Measurements from ENCODE around the gene C1orf174. TPM values are rescaled to one million over a fixed set of nuclear protein-coding genes. Genes with fewer than 3 reads are reported as not detected.
A peak's percentile ranks its signal among the peaks of the same experiment; 100 is the strongest.
"Not testable (repeated sequence)": the region's sequence is repeated elsewhere in the genome, so short reads cannot be mapped to it uniquely, and the experiment has no call there.

Gene C1orf174
- total and polyA plus RNA-seq, 11 donors: 7.9 to 16.4 (median 11.3) TPM

DNA sequence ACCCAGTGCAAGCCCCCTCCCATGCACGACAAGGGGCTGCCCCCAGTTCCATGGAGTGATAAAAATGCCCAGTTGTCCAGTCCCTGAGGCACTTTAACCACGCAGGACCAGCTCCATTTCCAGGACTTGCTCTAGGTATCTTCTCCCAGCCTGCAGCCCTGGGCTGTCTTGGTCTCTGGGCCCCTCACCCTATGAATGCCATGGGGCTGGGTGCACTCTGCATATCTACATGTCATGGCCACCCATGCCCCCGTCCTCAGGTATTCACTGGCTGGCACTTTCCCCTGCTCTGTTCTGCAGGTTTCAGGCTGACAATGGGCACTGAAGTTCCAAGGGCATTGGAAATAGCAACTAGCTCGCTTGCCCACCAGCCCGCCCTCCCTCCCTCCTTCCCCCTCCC is 19.6 kb upstream of the C1orf174 start:
- TF ChIP-seq POLR2A (IDR thresholded peaks at IDR 0.05): no peak
- TF ChIP-seq, protein P1, sequence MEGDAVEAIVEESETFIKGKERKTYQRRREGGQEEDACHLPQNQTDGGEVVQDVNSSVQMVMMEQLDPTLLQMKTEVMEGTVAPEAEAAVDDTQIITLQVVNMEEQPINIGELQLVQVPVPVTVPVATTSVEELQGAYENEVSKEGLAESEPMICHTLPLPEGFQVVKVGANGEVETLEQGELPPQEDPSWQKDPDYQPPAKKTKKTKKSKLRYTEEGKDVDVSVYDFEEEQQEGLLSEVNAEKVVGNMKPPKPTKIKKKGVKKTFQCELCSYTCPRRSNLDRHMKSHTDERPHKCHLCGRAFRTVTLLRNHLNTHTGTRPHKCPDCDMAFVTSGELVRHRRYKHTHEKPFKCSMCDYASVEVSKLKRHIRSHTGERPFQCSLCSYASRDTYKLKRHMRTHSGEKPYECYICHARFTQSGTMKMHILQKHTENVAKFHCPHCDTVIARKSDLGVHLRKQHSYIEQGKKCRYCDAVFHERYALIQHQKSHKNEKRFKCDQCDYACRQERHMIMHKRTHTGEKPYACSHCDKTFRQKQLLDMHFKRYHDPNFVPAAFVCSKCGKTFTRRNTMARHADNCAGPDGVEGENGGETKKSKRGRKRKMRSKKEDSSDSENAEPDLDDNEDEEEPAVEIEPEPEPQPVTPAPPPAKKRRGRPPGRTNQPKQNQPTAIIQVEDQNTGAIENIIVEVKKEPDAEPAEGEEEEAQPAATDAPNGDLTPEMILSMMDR (IDR thresholded peaks at IDR 0.05): no peak
- intact Hi-C loops (cut with DNase I): loop anchor here in 4 of 10 donors (5.0 to 10.0 kb wide), 4 partner anchors 735 to 1828 kb away; partner anchors contain the start of gene AJAP1 (in 1 of the 4)
- H3K9me3 ChIP-seq: no peaks in the 10 kb centered on the region
- no peaks in the 10 kb centered on the region for H3K36me3 ChIP-seq
- 67 to 72% (median 70%) methylated on average over 5 of the region's 5 CpGs for WGBS, 4 donors
- peaks cover 0 to 59% (median 12%) of the 10 kb centered on the region in 9 donors for H3K27me3 ChIP-seq
- no peak for ATAC-seq
- H3K4me3 ChIP-seq: no peak overlapping the region
- no peaks in the 10 kb centered on the region for H3K4me1 ChIP-seq
- DNase-seq: no peak
- no peak overlapping the region for H3K27ac ChIP-seq

GRCh38 chr1:3918966-3919611 is 19.0 kb upstream of the C1orf174 start:
- peak in 2 of 5 donors; percentile 9 to 49 for DNase-seq
- intact Hi-C loops (cut with DNase I): loop anchor here in 4 of 10 donors (5.0 to 10.0 kb wide), 4 partner anchors 736 to 1828 kb away; partner anchors contain the start of gene AJAP1 (in 1 of the 4)
- Histone ChIP-seq H3K9me3 (no peaks in the 10 kb centered on the region), H3K4me3 (no peak overlapping the region), H3K27ac (no peak overlapping the region), H3K4me1 (no peaks in the 10 kb centered on the region), H3K27me3 (peaks cover 0 to 53% (median 9%) of the 10 kb centered on the region in 9 donors), H3K36me3 (no peaks in the 10 kb centered on the region)
- TF ChIP-seq, protein P1 (IDR thresholded peaks at IDR 0.05): no peak
- TF ChIP-seq POLR2A (IDR thresholded peaks at IDR 0.05): no peak
- ATAC-seq: no peak
- WGBS, 4 donors: 70 to 79% (median 77%) methylated on average over 10 to 15 of the region's 15 CpGs

- not testable (repeated sequence) for ATAC-seq, H3K4me3 ChIP-seq, DNase-seq, H3K9me3 ChIP-seq, H3K27ac ChIP-seq, H3K4me1 ChIP-seq, H3K36me3 ChIP-seq
- 78 to 79% (median 79%) methylated on average over 6 of the region's 6 CpGs for WGBS, 4 donors
- intact Hi-C loops (cut with DNase I): loop anchor here in 4 of 10 donors (5.0 to 10.0 kb wide), 4 partner anchors 736 to 1829 kb away; partner anchors contain the start of gene AJAP1 (in 1 of the 4)
- H3K27me3 ChIP-seq: peaks cover 0 to 47% (median 9%) of the 10 kb centered on the region in 9 donors
These were observed 18.3 kb upstream of the C1orf174 start for GRCh38 chr1:3918359-3918758.

DNA sequence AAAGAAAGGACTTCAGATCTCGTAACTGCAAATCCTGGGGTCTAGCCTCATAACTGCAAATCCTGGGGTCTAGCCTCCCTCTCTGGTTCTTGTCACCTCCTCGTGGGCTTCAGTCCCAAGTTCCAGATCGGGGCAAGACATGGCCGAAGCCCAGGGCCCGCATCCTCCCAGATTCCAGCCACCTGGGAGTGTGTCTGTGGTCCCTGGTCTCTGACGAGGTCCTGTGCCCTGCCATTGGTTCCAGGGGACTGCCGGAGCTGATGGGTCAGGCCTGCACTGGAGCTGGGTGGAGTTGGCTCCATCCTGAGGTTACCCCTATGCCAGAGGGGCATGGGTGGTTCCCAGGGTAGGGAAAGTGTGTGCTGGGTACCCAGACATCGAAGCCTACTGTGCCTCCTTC is 17.7 kb upstream of the C1orf174 start:
- TF ChIP-seq, protein P1 (IDR thresholded peaks at IDR 0.05): no peak
- TF ChIP-seq POLR2A (IDR thresholded peaks at IDR 0.05): no peak
- WGBS, 4 donors: 75 to 84% (median 77%) methylated on average over 8 of the region's 8 CpGs
- H3K27ac ChIP-seq: no peak overlapping the region
- no peak overlapping the region for H3K4me3 ChIP-seq
- no peaks in the 10 kb centered on the region for H3K9me3 ChIP-seq
- DNase-seq (peak in 1 of 5 donors; percentile 9), ATAC-seq (no peak)
- intact Hi-C loops (cut with DNase I): loop anchor here in 4 of 10 donors (5.0 to 10.0 kb wide), 4 partner anchors 737 to 1830 kb away; partner anchors contain the start of gene AJAP1 (in 1 of the 4)
- no peaks in the 10 kb centered on the region for H3K36me3 ChIP-seq
- H3K4me1 ChIP-seq: no peaks in the 10 kb centered on the region
- peaks cover 0 to 46% (median 9%) of the 10 kb centered on the region in 9 donors for H3K27me3 ChIP-seq

Data from heart left ventricle (tissue), 16 donors.